ENCODE results near the gene CGB8. TPM values are rescaled to one million over a fixed set of nuclear protein-coding genes. Genes with fewer than 3 reads are reported as not detected.
A peak's percentile ranks its signal among the peaks of the same experiment; 100 is the strongest.
"Not testable (repeated sequence)": the region's sequence is repeated elsewhere in the genome, so short reads cannot be mapped to it uniquely, and the experiment has no call there.

Gene CGB8
- total RNA-seq, 1 donor from 2014 or later = not detected

DNA sequence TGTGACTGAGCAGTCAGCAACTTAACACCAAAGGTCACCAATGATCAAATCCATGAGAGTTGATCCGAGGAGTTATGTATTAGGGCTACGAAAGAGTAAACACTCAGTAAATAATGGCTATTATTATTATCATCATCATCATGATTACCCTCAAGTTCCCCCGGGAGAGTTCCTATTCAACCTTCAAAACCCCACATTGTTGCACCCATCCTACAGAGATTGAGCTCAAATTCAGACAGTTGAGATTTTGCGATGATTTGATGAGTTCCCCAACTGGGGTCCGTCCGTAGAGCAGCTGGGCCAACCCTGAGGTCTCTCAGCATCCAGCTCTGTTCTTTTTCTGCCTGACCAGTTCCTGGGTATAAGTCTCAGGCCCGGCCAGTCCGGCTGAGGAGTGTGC lies 10.8 kb downstream of the CGB8 start:
- DNase-seq (ENCODE audit: low spot score); intact Hi-C loops (cut with DNase I): not testable (repeated sequence)

DNA sequence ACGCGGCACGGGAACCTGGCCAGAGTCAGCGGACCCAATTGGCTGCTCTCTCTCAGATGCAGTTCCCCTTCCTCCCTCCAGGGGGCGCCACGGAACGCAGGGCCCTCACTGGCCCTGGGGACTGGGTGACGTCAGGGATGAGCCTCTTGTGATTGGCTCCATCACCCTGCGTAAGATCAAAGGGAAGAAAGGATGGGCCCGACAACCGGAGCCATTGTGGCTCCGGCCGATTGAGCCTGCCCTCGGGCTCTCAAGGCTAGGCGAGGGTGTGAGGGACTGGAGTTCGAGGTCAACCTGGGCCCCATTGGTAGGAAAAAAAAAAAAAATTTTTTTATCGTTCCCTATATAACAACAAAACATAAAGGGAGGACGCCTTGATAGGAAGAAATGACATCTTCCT lies 12.1 kb downstream of the CGB8 start, which contains the start of gene CGB1:
Gene CGB1 (minus strand): TSS at position 81 of the 400 bp plus-strand sequence. CDS start 184 bp downstream, outside the sequence.
- intact Hi-C loops (cut with DNase I); DNase-seq (ENCODE audit: low spot score): not testable (repeated sequence)

DNA sequence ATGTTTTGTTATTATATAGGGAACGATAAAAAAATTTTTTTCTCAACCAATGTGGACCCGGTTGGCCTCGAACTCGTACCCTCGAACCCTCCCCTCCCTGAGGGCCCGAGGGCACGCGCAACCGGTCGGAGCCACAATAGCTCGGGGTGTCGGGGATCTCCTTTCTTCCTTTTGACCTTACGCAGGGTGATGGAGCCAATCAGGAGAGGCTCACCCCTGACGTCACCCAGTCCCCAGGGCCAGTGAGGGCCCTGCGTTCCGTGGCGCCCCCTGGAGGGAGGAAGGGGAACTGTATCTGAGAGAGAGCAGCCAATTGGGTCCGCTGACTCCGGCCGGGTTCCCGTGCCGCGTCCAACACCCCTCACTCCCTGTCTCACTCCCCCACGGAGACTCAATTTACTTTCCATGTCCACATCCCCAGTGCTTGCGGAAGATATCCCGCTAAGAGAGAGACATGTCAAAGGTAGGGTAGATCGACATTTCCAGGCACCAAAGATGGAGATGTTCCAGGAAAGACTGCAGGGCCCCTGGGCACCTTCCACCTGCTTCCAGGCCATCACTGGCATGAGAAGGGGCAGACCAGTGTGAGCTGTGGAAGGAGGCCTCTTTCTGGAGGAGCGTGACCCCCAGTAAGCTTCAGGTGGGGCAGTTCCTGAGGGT lies 17.1 kb downstream of the CGB8 start, which contains the start of gene CGB2:
Gene CGB2 (plus strand): TSS at position 249 of the 660 bp plus-strand sequence. CDS start 206 bp downstream, at position 455.
- intact Hi-C loops (cut with DNase I); DNase-seq (ENCODE audit: low spot score): not testable (repeated sequence)

DNA sequence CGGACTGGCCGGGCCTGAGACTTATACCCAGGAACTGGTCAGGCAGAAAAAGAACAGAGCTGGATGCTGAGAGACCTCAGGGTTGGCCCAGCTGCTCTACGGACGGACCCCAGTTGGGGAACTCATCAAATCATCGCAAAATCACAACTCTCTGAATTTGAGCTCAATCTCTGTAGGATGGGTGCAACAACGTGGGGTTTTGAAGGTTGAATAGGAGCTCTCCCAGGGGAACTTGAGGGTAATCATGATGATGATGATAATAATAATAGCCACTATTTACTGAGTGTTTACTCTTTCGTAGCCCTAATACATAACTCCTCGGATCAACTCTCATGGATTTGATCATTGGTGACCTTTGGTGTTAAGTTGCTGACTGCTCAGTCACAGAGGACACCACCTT lies 18.6 kb downstream of the CGB8 start:
- intact Hi-C loops (cut with DNase I); DNase-seq (ENCODE audit: low spot score): not testable (repeated sequence)

- intact Hi-C loops (cut with DNase I); DNase-seq (ENCODE audit: low spot score): not testable (repeated sequence)
These were observed 19.2 kb downstream of the CGB8 start for GRCh38 chr19:49029749-49030148.

DNA sequence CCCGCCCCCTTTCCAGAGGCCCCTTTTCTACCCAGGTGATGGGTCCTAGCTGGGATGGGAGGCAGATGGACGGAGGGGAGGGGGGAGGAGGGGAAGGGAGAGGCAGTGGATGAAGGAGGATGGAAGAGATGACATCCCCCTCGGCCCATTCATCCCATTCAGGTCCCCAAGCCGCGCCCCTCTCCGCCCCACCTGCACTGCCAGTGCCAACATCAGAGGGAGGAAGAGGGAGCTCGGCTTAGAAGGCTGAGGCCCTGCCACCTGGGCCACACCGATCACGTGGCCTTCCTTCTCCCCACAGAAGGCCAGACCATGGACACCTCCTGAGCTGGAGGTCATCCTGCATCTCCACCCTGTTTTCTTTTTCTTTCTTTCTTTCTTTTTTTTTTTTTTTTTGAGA lies 20.2 kb downstream of the CGB8 start:
- DNase-seq (ENCODE audit: low spot score); intact Hi-C loops (cut with DNase I): not testable (repeated sequence)

DNA sequence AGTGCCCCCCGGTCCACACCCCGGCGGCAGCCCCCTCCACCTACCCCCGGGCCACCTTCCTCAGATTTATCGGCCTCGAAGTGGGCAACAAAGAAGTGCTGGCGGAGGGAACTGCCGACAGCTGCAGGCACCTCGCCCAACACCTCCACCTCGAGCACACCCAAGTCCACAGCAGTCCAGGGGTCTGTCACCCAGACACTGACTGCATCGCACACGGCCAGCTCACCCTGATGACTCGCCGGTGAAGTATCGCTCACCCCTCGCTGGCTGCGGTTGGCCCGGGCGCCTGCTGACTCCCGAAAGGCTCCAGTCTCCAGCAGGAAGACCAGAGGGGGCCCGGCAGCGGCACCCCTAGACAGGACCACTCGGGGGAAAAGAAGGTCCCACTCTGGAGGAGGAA lies 23.3 kb downstream of the CGB8 start:
- DNase-seq (ENCODE audit: low spot score); intact Hi-C loops (cut with DNase I): not testable (repeated sequence)

DNA sequence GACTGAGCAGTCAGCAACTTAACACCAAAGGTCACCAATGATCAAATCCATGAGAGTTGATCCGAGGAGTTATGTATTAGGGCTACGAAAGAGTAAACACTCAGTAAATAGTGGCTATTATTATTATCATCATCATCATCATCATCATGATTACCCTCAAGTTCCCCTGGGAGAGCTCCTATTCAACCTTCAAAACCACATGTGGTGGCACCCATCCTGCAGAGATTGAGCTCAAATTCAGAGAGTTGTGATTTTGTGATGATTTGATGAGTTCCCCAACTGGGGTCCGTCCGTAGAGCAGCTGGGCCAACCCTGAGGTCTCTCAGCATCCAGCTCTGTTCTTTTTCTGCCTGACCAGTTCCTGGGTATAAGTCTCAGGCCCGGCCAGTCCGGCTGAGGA lies 23.8 kb downstream of the CGB8 start:
- DNase-seq (ENCODE audit: low spot score); intact Hi-C loops (cut with DNase I): not testable (repeated sequence)

DNA sequence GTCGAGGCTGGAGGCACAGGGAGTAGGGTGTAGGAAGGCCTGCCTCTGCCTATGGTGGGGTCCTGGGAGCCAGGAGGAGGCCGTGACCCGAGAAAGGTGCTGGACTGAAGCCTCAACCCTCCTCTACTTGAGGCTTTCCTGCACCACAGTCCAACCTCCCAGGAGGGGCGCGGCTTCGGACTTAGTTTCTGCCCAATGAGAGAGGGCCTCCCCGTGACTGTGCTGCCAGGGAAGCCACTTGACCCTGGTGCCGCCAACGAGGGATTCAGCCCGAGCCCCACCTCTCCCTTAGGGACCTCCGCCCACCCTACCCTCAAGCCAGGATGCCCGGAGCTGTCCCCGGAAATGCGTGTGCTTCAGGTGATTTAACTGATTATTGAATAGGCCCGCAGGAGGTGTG lies 24.7 kb downstream of the CGB8 start, which contains the start of gene CGB3:
Gene CGB3 (minus strand): TSS at position 101 of the 400 bp plus-strand sequence. CDS start 362 bp downstream, outside the sequence.
- DNase-seq (ENCODE audit: low spot score); intact Hi-C loops (cut with DNase I): not testable (repeated sequence)

DNA sequence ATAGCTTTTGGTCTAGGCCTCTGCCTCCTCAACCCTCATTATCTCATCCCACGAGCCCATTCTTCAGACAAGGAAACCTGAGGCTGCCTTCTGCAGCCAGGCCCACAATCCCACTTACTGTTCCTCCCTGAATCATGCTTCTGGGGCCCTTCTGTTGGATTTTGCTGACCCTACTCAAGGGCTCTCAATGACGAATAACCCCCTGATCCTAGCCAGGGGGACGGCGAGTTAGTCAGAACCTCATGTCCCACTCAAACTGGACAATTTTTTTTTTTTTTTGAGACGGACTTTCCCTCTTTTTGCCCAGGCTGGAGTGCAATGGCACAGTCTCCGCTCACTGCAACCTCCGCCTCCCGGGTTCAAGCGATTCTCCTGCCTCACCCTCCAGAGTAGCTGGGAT lies 26.8 kb downstream of the CGB8 start:
- intact Hi-C loops (cut with DNase I) = no loop called here
- no peak for DNase-seq (ENCODE audit: low spot score)

DNA sequence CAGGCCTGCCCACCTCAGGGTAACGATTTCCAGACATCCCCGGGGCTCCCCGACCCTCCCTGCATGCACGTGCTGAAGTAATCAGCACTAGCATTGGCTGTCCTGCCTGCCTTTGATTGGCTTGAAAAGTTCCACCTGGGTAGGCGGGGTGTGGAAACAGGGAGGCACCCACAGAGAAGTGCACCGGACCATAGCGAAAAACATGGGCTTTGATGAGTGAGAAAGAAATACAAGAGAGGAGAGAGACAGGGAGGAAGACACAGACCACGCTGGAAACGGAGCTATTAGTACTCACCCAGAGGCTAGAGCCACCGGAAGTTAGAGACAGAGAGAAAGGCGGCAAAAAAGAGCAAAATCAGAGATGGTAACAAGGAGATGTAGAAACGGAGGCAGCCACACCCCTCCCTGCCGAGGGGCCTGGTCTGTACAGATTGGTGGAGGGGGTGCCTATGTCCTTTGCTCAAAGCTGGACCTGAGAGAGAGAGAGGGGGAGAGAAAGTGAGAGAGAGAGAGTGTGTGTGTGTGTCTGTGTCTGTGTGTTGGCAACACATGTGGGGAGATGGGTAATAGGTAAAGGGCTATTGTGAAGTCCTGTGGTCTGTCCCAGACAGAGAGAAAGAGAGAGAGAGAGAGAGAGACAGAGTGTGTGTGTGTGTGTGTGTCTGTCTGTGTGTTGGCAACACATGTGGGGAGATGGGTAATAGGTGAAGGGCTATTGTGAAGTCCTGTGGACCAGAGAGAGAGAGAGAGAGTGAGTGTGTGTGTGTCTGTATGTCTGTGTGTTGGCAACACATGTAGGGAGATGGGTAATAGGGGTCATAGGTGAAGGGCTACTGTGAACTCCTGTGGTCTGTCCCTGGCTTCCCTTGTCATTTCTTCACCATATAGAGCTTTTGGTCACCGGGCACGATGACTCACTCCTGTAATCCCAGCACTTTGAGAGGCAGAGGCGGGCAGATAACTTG lies 27.7 kb downstream of the CGB8 start:
- intact Hi-C loops (cut with DNase I) = no loop called here
- DNase-seq (ENCODE audit: low spot score) = no peak

DNA sequence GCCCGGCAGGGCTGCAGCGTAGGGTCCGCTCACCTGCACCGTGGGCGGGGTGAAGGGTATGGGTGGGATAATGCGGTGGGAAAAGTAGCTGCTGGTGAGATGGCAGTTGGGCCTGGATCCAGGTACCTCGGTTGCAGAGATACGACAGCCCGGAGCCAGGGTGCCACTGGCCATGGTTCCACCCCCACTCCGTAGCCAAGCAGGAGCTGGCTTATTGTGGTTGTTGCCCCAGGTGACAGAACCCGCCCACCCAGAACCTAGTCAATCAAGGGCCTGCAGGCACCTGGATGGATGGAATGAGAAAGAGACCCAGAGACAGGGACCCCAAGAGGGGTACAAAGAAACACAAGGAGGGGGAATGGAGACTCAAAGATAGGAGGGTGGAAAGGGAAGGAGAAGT lies 28.6 kb downstream of the CGB8 start:
- no peak for DNase-seq (ENCODE audit: low spot score)
- intact Hi-C loops (cut with DNase I) = no loop called here

GRCh38 chr19:49019242-49019932 lies 29.5 kb downstream of the CGB8 start:
- intact Hi-C loops (cut with DNase I) = no loop called here
- DNase-seq (ENCODE audit: low spot score) = peak; percentile 78

DNA sequence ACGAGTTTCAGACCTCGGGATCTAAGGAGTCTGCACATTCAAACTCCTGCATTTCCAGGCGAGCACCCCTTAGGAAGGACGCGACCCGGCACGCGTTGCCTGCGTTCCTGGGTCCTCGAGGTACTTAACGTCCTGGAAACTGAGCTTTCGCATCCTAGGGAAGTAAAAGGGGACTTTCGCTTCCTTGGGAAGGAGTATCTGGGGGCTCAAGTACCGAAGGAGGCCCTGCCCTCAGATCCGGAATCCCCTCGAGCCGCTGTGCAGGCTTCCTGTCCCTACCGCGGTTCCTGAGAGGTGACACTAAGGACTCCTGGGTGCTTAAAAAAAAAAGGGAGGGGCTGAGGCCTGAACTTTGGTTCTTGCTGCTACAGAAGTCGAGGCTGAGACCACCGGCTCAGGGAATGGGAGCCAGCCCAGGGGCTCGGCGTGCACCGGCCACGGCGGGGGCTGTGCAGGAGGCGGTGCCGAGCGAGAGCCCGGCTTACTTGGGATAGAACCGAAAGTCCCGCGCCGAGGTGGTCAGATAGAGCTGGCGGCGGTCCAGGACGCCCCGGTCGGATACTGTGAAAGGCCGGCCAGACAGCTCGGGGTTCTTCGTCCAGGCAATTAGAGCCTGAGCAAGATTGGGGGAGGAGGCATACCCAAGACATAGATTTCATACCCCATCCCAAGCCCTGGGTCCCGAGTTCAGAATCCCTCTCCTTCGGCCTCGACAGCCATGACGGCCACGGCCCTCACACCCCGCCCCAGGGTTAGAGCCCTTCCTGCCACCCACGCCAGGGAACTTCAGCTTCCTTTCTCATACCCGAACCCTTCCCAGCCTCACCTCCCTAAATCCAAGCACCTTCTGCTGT lies 30.3 kb downstream of the CGB8 start:
- intact Hi-C loops (cut with DNase I); DNase-seq (ENCODE audit: low spot score): not testable (repeated sequence)

DNA sequence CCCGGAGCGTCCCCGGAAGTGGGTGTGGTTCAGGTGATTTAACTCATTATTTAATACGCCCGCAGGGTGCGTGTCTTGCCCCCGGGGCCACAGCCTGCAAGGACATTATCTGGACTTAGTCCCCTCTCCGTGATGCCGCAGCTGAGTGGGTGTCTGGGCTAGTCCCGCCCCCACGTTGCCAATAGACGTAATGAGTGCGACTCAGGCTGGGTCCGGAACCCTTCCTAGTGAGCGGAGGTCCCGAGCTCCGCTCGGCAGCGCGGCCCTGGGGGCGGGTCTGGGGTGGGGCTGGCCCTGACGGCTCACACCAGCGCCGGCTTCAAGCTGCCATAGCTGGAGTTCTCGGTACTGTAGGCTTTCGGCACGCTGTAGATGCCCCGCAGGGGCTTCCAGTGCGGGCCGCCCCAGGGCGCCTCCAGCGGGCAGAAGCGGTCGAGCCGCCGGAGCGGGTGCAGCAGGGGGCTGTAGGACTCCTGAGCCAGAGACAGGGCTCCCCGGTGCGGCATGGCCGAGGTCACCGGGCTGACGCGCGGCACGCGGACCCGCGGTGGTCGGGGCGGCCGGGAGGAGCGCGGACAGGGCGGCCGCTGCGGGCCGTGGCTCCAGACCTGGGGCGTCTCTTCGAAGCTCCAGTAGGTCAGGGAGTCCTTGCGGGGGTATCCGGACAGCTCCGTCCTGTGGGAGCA lies 31.1 kb downstream of the CGB8 start:
- intact Hi-C loops (cut with DNase I) = no loop called here
- DNase-seq (ENCODE audit: low spot score) = no peak

DNA sequence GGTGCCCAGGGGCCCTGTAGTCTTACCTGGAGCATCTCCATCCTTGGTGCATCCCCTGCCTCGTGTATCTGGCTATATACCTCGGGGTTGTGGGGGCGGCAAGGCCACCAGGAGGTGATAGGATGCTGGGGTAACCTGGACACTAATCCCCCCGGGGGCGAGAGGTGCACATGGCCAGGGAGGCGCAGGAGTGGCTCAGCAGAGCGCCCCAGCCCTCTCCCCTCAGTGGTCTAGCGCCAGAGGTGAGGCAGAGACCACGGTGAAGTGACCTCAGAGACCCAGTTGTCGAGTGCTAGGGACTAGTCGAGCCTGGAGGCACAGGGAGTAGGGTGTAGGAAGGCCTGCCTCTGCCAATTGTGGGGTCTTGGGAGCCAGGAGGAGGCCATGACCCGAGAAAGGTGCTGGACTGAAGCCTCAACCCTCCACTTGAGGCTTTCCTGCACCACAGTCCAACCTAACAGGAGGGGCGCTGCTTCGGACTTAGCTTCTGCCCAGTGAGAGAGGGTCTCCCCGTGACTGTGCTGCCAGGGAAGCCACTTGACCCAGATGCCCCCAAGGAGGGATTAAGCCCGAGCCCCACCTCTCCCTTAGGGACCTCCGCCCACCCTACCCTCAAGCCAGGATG lies 31.8 kb downstream of the CGB8 start, which contains the start of gene LHB:
Gene LHB (minus strand): TSS at position 51 of the 625 bp plus-strand sequence. CDS start 10 bp downstream, at position 41.
- no peak for DNase-seq (ENCODE audit: low spot score)
- intact Hi-C loops (cut with DNase I) = no loop called here

DNA sequence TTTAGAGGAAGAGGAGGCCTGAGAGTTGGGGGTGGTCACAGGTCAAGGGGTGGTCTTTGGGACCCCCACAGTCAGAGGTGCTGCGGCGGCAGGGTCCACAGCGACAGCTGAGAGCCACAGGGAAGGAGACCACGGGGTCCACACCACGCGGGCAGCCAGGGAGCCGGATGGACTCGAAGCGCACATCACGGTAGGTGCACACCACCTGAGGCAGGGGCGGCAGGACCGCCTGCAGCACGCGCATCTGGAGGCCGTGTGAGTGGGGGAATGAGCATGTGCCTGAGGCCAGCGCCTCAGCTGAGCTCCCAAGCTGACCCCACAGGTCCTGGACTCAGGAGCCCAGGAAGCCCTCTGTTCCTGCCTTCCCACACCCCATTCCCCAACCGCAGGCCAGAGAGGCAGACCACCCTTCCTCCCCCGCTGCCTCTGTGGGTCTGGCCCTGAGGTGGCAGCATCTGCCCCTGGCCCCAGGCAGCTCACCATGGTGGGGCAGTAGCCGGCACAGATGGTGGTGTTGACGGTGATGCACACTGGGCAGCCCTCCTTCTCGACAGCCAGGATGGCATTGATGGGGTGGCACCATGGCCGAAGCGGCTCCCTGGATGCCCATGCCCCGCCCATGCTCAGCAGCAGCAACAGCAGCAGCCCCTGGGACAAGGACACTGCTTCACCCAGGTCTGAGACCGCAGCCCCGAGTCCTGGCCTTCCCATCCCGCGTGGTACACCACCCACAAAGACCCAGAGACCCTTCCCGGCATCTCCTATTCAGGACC lies 32.7 kb downstream of the CGB8 start:
- intact Hi-C loops (cut with DNase I) = no loop called here
- no peak for DNase-seq (ENCODE audit: low spot score)

Measured in cardiac septum (tissue), 1 donor.